Measurements from ENCODE around the gene WWC2.

Gene WWC2

DNA sequence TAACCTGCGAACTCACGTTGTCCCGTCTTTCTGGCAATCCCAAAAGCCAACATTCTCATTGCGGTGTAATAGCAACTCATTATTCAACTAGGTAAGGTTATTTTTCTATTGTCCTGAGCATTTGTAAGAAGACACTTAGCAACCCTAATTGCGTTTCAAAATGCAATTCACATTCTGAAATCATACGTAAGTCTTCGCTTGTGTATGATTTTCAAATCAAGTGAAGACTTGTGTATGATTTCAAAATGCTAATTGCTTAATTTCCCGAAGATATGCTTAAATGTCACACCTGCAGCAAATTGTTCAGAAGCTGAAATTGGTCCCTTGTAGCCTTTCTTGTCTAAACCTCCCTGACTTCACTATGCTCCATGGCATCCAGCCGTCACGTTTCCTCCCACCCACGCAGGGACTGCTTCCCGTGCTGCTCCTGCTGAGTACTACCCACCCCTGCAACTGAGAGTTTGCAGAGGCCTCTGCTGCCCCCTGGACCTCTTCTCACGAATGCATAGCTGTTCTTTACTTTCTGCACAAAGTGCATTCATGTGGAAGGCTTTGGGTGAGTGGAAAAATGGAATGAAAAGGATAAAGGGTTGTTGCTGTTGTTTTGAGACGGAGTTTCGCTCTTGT lies 264.0 kb downstream of the WWC2 start:
- H3K4me3 ChIP-seq (replicated peaks; ENCODE audit: low read depth, low read length), result no peak overlapping the region
- no peak for DNase-seq (ENCODE audit: extremely low read depth, low read depth)
- TF ChIP-seq, protein P1, sequence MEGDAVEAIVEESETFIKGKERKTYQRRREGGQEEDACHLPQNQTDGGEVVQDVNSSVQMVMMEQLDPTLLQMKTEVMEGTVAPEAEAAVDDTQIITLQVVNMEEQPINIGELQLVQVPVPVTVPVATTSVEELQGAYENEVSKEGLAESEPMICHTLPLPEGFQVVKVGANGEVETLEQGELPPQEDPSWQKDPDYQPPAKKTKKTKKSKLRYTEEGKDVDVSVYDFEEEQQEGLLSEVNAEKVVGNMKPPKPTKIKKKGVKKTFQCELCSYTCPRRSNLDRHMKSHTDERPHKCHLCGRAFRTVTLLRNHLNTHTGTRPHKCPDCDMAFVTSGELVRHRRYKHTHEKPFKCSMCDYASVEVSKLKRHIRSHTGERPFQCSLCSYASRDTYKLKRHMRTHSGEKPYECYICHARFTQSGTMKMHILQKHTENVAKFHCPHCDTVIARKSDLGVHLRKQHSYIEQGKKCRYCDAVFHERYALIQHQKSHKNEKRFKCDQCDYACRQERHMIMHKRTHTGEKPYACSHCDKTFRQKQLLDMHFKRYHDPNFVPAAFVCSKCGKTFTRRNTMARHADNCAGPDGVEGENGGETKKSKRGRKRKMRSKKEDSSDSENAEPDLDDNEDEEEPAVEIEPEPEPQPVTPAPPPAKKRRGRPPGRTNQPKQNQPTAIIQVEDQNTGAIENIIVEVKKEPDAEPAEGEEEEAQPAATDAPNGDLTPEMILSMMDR (IDR thresholded peaks at IDR 0.05; ENCODE audit: low read depth, low read length, missing control alignments), result peak; percentile 36

DNA sequence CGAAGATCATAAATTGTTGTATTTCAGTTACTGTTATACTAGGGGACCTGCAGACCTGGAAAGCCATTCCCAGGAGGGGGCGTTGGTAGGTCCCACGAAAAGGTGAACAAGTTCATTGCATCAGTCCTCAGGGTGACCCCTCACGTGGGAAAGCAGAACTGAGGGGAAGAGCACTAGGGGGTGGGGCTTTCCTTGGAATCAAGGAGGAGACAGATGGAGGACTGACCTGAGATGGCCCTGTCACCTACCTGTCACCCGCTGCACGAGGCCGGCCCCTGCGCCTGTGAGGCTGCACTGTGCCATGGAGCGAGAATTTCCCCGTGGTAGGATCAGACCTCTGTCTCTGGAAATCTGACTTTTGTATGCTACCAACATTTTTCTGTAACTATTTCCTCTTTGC lies 265.0 kb downstream of the WWC2 start:
- no peak for DNase-seq (ENCODE audit: extremely low read depth, low read depth)
- TF ChIP-seq, protein P1 (IDR thresholded peaks at IDR 0.05; ENCODE audit: low read depth, low read length, missing control alignments), result no peak
- no peak overlapping the region for H3K4me3 ChIP-seq (replicated peaks; ENCODE audit: low read depth, low read length)

DNA sequence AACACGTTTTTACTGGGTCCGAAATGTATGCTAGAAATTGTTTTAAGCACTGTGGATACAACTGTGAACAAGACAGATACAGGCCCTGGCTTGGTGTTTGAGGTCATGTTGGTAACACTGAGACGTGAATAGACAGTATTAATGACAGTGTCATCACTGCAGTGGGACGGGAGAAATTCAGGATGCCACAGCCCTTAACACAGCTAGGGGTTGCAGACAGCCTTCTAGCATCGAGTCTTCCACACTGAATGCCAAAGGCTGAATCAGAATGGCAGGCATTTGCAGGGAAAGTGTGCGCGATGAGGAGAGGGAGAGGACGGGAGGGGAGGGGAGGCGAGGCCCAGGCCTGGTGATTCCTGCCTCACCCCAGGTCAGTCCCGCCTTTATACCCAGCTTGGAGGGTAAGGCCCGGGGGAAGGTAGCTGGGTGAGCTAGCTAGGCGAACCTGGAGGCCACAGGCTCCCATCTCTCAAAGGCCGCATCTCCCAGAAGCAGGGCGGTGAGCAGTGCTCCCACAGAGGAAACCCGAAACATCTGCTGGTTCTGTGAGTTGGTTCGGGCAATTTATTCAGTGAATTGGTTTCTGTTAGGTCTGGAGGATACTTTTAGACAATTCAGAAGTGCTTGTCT lies 267.3 kb downstream of the WWC2 start:
- no peak for DNase-seq (ENCODE audit: extremely low read depth, low read depth)
- TF ChIP-seq, protein P1 (IDR thresholded peaks at IDR 0.05; ENCODE audit: low read depth, low read length, missing control alignments), result no peak
- no peak overlapping the region for H3K4me3 ChIP-seq (replicated peaks; ENCODE audit: low read depth, low read length)

DNA sequence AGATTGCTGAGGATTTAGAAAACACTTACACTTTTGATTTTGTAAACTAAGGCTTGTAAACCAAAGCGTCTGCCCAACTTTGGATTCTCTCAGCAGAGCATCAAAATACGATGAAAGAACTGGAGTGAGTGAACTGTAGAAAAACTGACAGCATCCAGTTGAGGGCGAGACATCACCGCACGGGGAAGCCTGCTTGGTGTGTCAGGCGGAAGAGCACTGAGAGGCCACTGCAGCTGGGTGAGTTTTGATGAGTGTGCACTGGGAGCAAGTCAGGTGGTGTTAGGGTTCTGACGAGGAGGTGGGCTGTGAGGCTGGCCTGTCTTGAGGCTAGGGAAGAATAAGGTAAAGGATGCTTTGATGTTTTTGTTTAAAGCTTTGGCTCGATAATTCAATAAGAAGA lies 270.0 kb downstream of the WWC2 start:
- no peak for DNase-seq (ENCODE audit: extremely low read depth, low read depth)
- no peak overlapping the region for H3K4me3 ChIP-seq (replicated peaks; ENCODE audit: low read depth, low read length)
- TF ChIP-seq, protein P1 (IDR thresholded peaks at IDR 0.05; ENCODE audit: low read depth, low read length, missing control alignments), result no peak

Data from HFF-Myc (cell line).